Measurements from ENCODE around the gene BCL7C.
"Not testable (repeated sequence)": the region's sequence is repeated elsewhere in the genome, so short reads cannot be mapped to it uniquely, and the experiment has no call there.

The BCL7C gene

DNA sequence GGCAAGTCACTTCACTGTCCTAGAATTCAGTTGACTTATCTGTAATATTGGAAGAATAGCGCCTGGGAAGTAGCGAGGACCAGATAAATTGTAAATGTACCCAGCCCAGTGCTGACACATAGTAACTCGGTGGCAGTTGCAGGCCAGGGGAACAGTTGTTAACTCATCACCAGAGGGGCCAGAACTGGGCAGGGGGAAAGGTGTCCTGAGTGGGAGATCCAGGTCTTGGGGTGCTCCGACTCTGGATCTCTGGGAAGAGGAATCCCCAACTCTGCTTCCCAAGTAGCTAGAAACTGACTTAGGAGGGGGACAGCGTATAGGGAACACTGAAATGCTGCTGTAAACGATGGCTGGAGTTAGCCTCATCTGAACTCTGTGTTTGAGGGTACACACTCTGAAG lies 23.0 kb downstream of the BCL7C start:
- peaks cover 26% of the 10 kb centered on the region for H3K4me1 Mint-ChIP-seq
- DNase-seq (ENCODE audit: low spot score in 2 of 2) (no peak), ATAC-seq (no peak)
- peaks cover 39% of the 10 kb centered on the region for H3K36me3 Mint-ChIP-seq
- H3K4me3 Mint-ChIP-seq: no peak overlapping the region
- no peaks in the 10 kb centered on the region for H3K9me3 Mint-ChIP-seq
- H3K27ac Mint-ChIP-seq: no peak overlapping the region

DNA sequence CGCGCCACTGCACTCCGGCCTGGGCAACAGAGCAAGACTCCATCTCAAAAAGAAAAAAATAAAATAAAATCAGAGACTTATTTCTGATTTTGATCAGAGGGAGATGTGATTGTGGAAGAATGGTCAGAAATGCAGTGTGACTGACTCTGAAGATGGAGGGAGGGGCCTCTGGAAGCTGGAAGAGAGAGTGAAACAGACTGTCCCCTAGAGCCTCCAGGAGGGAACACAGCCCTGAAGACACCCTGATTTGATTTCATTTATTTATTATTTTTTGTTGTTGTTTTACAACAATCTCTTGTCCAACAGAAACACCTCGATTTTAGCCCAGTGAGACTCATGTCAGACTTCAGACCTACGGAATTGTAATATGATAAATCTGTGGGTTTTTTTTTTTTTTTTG lies 26.1 kb downstream of the BCL7C start:
- DNase-seq (ENCODE audit: low spot score in 2 of 2): no peak
- H3K4me1 Mint-ChIP-seq: peaks cover 13% of the 10 kb centered on the region
- peaks cover 19% of the 10 kb centered on the region for H3K36me3 Mint-ChIP-seq
- ATAC-seq: no peak
- H3K27ac Mint-ChIP-seq: no peak overlapping the region
- H3K9me3 Mint-ChIP-seq: no peaks in the 10 kb centered on the region
- H3K4me3 Mint-ChIP-seq: no peak overlapping the region

DNA sequence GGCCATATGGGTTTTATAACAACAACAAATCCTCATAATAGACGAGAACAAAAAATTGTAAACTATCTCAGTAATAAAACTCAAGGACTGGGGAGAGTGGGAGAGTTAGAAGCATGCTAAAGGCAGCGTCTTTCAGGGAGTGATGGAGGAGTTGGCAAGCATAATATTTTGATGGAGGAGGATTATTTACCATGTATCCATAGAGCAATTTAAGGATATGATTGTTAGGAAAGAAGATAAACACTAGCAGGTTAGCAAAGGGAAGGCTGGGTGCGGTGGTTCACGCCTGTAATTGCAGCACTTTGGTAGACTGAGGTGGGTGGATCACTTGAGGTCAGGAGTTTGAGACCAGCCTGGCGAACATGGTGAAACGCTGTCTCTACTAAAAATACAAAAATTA lies 27.8 kb downstream of the BCL7C start:
- Mint-ChIP-seq H3K36me3 (peaks cover 15% of the 10 kb centered on the region), H3K4me1 (no peaks in the 10 kb centered on the region), H3K4me3 (no peak overlapping the region), H3K9me3 (no peaks in the 10 kb centered on the region), H3K27ac (no peak overlapping the region)
- DNase-seq (ENCODE audit: low spot score in 2 of 2) (no peak), ATAC-seq (no peak)

DNA sequence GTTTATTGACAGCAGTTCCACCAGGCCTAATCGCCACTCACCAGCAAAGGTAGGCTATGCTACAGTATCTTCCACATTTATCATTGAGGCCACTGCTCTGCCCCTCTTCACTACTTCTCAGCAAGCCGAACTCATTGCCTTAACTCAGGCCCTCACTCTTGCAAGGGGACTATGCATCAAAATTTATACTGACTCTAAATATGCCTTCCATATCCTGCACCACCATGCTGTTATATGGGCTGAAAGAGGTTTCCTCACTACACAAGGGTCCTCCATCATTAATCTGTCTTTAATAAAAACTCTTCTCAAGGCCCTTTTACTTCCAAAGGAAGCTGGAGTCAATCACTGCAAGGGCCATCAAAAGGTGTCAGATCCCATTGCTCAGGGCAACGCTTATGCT lies 30.7 kb downstream of the BCL7C start:
- not testable (repeated sequence) for H3K27ac Mint-ChIP-seq; H3K36me3 Mint-ChIP-seq; DNase-seq (ENCODE audit: low spot score in 2 of 2); H3K9me3 Mint-ChIP-seq; H3K4me1 Mint-ChIP-seq; ATAC-seq; H3K4me3 Mint-ChIP-seq

DNA sequence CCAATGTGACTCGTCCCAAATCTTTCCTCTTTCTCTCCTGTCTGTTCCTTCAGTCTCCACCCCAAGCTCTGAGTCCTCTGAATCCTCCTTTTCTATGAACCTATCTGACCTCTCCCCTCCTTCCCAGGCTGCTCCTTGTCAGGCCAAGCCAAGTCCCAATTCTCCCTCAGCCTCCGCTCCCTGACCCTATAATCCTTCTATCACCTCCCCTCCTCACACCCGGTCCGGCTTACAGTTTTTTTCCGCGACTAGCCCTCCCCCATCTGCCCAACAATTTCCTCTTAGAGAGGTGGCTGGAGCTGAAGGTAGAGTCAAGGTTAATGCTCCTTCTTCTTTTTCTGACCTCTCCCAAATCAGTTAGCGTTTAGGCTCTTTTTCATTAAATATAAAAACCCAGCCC lies 33.1 kb downstream of the BCL7C start:
- ATAC-seq; H3K4me1 Mint-ChIP-seq; H3K4me3 Mint-ChIP-seq; DNase-seq (ENCODE audit: low spot score in 2 of 2); H3K9me3 Mint-ChIP-seq; H3K36me3 Mint-ChIP-seq; H3K27ac Mint-ChIP-seq: not testable (repeated sequence)

DNA sequence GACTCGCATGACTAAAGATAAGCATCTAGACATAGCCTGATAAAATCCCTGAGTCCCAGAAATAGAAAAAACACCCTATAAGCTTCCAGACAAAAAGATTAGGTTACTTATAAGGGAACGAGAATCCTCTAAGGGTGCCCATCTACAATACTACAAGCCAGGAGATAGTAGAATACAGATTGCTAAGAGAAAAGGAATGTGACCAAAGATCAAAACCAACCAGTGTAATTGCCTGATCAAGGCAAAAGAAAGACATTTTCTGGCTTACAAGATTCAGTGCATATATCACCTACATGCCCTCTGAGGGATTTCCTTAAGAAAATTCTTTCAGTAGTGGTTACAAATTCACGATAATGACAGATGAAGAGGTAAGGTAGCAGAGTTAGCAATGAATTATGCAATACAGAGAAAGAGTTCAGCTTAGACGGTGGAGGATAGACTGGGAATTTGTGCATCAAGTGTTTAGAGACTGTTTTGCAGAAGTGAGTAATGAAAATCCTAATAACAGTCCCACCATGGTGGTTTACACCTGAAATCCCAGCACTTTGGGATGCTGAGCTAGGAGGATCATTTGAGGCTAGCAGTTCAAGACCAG lies 35.0 kb downstream of the BCL7C start:
- H3K4me1 Mint-ChIP-seq: no peaks in the 10 kb centered on the region
- no peak for DNase-seq (ENCODE audit: low spot score in 2 of 2)
- no peak for ATAC-seq
- no peak overlapping the region for H3K4me3 Mint-ChIP-seq
- H3K27ac Mint-ChIP-seq: peak overlapping the region; percentile 19
- peaks cover 17% of the 10 kb centered on the region for H3K36me3 Mint-ChIP-seq
- no peaks in the 10 kb centered on the region for H3K9me3 Mint-ChIP-seq

- ATAC-seq: no peak
- H3K9me3 Mint-ChIP-seq: no peaks in the 10 kb centered on the region
- H3K4me3 Mint-ChIP-seq: no peak overlapping the region
- H3K4me1 Mint-ChIP-seq: no peaks in the 10 kb centered on the region
- peak overlapping the region; percentile 19 for H3K27ac Mint-ChIP-seq
- DNase-seq (ENCODE audit: low spot score in 2 of 2): no peak
- peaks cover 25% of the 10 kb centered on the region for H3K36me3 Mint-ChIP-seq
Measured at GRCh38 chr16:30858111-30858495, 35.8 kb downstream of the BCL7C start.

DNA sequence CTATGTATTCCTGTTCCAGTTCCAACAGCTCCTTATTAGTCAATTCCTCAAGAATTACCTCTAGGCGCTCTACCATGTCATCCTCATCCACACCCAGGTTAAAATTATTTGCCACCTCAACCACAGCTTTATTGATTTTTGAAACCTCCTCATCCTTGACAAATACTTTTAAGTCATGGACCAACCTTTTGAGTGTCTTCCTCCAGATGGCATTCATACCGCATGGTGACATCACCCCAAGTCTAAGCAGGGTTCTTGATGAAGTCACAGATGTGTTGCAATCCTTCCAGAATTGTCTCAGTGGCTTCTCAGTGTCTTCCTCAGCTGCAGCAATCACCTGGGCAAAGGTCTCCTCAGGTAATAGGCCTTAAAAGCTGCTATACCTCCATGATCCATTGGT lies 40.1 kb downstream of the BCL7C start:
- ATAC-seq (no peak), DNase-seq (ENCODE audit: low spot score in 2 of 2) (no peak)
- Mint-ChIP-seq H3K27ac (no peak overlapping the region), H3K4me3 (no peak overlapping the region), H3K9me3 (no peaks in the 10 kb centered on the region), H3K36me3 (peaks cover 26% of the 10 kb centered on the region), H3K4me1 (no peaks in the 10 kb centered on the region)

- Mint-ChIP-seq H3K4me1 (peaks cover under 1% of the 10 kb centered on the region), H3K27ac (no peak overlapping the region), H3K9me3 (no peaks in the 10 kb centered on the region), H3K4me3 (no peak overlapping the region), H3K36me3 (peaks cover 21% of the 10 kb centered on the region)
- no peak for DNase-seq (ENCODE audit: low spot score in 2 of 2)
- ATAC-seq: no peak
Measured at GRCh38 chr16:30850246-30850645, 43.6 kb downstream of the BCL7C start.

DNA sequence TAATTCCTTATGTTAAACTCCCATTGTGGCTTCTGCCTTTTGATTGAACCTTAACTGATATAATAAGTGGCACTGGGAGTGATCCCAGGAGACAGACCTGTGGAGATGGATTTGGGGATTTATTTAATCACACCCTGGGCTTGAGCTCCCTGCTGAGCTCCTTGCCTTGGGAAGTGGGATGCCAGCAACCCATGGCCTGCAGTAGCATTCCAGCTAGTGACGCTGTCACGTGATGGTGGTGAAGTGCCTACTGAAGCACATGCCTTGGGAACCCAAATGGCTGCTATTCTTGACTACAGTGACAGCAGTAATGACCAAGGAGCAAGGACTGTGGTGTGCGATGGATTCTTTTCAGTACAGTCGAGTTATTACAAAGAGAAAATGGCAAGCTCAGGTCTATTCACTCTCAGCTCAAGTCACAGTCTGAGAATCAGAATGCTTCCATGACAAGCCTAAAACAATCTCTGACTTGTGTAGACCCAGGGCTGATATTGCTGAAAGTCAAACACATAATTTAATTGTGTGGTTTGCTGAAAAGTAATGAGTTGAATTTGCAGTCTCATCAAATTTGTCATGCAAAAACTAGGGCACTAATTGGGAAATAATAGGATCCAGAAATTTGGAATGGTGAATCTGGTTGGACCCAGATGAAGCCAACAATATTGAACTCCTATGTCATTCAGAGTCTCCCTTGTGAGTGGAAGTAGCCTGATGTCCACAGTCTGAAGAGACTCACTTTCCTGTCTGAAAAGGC lies 47.1 kb downstream of the BCL7C start:
- no peak overlapping the region for H3K27ac Mint-ChIP-seq
- ATAC-seq: no peak
- no peak overlapping the region for H3K4me3 Mint-ChIP-seq
- no peaks in the 10 kb centered on the region for H3K36me3 Mint-ChIP-seq
- no peaks in the 10 kb centered on the region for H3K9me3 Mint-ChIP-seq
- H3K4me1 Mint-ChIP-seq: peaks cover 10% of the 10 kb centered on the region
- no peak for DNase-seq (ENCODE audit: low spot score in 2 of 2)

- no peaks in the 10 kb centered on the region for H3K9me3 Mint-ChIP-seq
- peak overlapping the region; percentile 50 for H3K27ac Mint-ChIP-seq
- no peaks in the 10 kb centered on the region for H3K36me3 Mint-ChIP-seq
- peak; percentile 90 for ATAC-seq
- H3K4me3 Mint-ChIP-seq: peak overlapping the region; percentile 25
- peak; percentile 74 to 88 for DNase-seq (ENCODE audit: low spot score in 2 of 2)
- peaks cover 10% of the 10 kb centered on the region for H3K4me1 Mint-ChIP-seq
Measured at GRCh38 chr16:30844671-30845449, 49.0 kb downstream of the BCL7C start.

DNA sequence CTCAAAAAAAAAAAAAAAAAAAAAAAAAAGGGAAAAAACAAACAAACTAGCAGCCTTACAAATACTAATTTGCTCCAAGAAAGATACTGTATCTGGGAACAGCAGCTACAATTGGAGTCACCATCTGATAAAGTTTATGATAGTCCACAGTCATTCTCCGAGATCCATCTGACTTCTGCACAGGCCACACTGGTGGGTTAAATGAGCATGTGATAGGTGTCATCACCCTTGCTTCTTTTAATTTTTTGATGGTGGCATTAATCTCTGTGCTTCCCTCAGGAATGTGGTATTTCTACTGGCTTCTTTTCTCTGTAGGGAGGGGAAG lies 49.6 kb downstream of the BCL7C start:
- peak; percentile 66 for ATAC-seq
- Mint-ChIP-seq H3K4me3 (no peak overlapping the region), H3K36me3 (no peaks in the 10 kb centered on the region), H3K4me1 (peaks cover 10% of the 10 kb centered on the region), H3K27ac (no peak overlapping the region), H3K9me3 (no peaks in the 10 kb centered on the region)
- no peak for DNase-seq (ENCODE audit: low spot score in 2 of 2)

DNA sequence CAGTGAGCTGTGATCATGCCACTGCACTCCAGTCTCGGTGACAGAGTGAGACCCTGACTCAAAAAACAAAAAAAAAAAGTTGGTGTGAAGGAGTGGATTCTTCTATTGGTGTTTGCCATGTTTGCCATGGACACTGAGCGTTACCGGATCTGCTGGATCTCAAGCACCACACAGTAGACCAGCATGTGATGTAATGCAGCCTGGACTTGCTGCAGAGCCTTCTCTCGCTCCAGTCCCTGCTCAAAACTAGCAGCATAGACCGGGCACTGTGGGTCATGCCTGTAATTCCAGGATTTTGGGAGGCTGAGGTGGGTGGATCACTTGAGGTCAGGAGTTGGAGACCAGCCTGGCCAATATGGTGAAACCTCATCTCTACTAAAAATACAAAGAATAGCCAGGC lies 50.4 kb downstream of the BCL7C start:
- no peak overlapping the region for H3K27ac Mint-ChIP-seq
- peaks cover 10% of the 10 kb centered on the region for H3K4me1 Mint-ChIP-seq
- H3K36me3 Mint-ChIP-seq: no peaks in the 10 kb centered on the region
- no peak overlapping the region for H3K4me3 Mint-ChIP-seq
- DNase-seq (ENCODE audit: low spot score in 2 of 2) (no peak), ATAC-seq (no peak)
- no peaks in the 10 kb centered on the region for H3K9me3 Mint-ChIP-seq

- no peak overlapping the region for H3K27ac Mint-ChIP-seq
- ATAC-seq (no peak), DNase-seq (ENCODE audit: low spot score in 2 of 2) (no peak)
- no peaks in the 10 kb centered on the region for H3K36me3 Mint-ChIP-seq
- no peak overlapping the region for H3K4me3 Mint-ChIP-seq
- no peaks in the 10 kb centered on the region for H3K9me3 Mint-ChIP-seq
- peaks cover 10% of the 10 kb centered on the region for H3K4me1 Mint-ChIP-seq
Measured at GRCh38 chr16:30842971-30843370, 50.9 kb downstream of the BCL7C start.

DNA sequence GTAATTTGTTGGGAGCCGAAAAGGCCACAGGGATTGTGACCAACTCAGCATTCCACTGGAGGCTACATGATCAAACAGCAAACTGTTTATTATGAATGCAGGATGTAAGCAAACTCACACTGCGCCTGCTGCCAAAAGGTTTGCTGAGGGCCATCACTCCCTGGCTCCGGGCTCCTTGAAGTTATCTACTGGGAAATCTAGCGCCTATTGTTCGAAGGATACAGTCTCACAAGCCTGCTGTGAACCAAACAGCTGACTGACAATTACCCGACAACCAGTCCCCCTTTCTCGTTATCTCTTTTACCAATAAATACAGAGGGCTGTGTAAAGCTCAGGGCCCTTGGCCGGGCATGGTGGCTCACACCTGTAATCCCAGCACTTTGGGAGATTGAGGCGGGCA lies 52.5 kb downstream of the BCL7C start:
- Mint-ChIP-seq H3K27ac (no peak overlapping the region), H3K36me3 (no peaks in the 10 kb centered on the region), H3K9me3 (no peaks in the 10 kb centered on the region), H3K4me3 (no peak overlapping the region), H3K4me1 (peaks cover 10% of the 10 kb centered on the region)
- DNase-seq (ENCODE audit: low spot score in 2 of 2): no peak
- ATAC-seq: no peak

DNA sequence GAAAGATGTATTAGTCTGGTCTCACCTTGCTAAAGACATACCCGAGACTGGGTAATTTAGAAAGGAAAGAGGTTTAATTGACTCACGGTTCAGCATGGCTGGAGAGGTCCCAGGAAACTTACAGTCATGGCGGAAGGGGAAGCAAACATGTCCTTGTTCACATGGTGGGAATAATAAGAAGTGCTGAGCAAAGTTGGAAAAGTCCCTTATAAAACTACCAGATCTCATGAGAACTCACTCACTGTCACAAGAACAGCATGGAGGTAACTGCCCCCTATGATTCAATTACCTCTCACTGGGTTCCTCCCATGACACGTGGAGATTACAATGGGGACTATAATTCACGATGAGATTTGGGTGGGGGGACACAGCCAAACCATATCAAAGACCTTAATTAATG lies 53.3 kb downstream of the BCL7C start:
- ATAC-seq (no peak), DNase-seq (ENCODE audit: low spot score in 2 of 2) (no peak)
- Mint-ChIP-seq H3K36me3 (no peaks in the 10 kb centered on the region), H3K27ac (no peak overlapping the region), H3K4me1 (peaks cover 10% of the 10 kb centered on the region), H3K4me3 (no peak overlapping the region), H3K9me3 (no peaks in the 10 kb centered on the region)
